ENCODE measurements around the gene ERGIC1.
"Not testable (repeated sequence)": the region's sequence is repeated elsewhere in the genome, so short reads cannot be mapped to it uniquely, and the experiment has no call there.

The ERGIC1 gene

GRCh38 chr5:172858990-172859811 lies 25.1 kb downstream of the ERGIC1 start:
- peak; percentile 92 for DNase-seq (ENCODE audit: low read depth)
- TF ChIP-seq CTCF (conservative IDR thresholded peaks at IDR 0.05; ENCODE audit: control insufficient read depth, insufficient read depth, low read depth, low read length) = no peak
- H3K4me3 ChIP-seq (ENCODE audit: control insufficient read depth, low read depth, low read length) = no peak overlapping the region

GRCh38 chr5:172859966-172860365 lies 25.9 kb downstream of the ERGIC1 start:
- no peak for TF ChIP-seq CTCF (conservative IDR thresholded peaks at IDR 0.05; ENCODE audit: control insufficient read depth, insufficient read depth, low read depth, low read length)
- no peak for DNase-seq (ENCODE audit: low read depth)
- H3K4me3 ChIP-seq (ENCODE audit: control insufficient read depth, low read depth, low read length) = no peak overlapping the region

- TF ChIP-seq CTCF (conservative IDR thresholded peaks at IDR 0.05; ENCODE audit: control insufficient read depth, insufficient read depth, low read depth, low read length) = no peak
- H3K4me3 ChIP-seq (ENCODE audit: control insufficient read depth, low read depth, low read length) = no peak overlapping the region
- DNase-seq (ENCODE audit: low read depth) = peak; percentile 92
Measured at GRCh38 chr5:172860520-172861443, 26.7 kb downstream of the ERGIC1 start.

GRCh38 chr5:172861461-172861860 lies 27.4 kb downstream of the ERGIC1 start:
- no peak overlapping the region for H3K4me3 ChIP-seq (ENCODE audit: control insufficient read depth, low read depth, low read length)
- no peak for DNase-seq (ENCODE audit: low read depth)
- no peak for TF ChIP-seq CTCF (conservative IDR thresholded peaks at IDR 0.05; ENCODE audit: control insufficient read depth, insufficient read depth, low read depth, low read length)

GRCh38 chr5:172862165-172862801 lies 28.2 kb downstream of the ERGIC1 start:
- no peak overlapping the region for H3K4me3 ChIP-seq (ENCODE audit: control insufficient read depth, low read depth, low read length)
- peak; percentile 37 for DNase-seq (ENCODE audit: low read depth)
- TF ChIP-seq CTCF (conservative IDR thresholded peaks at IDR 0.05; ENCODE audit: control insufficient read depth, insufficient read depth, low read depth, low read length) = no peak

GRCh38 chr5:172864171-172864570 lies 30.1 kb downstream of the ERGIC1 start:
- H3K4me3 ChIP-seq (ENCODE audit: control insufficient read depth, low read depth, low read length); DNase-seq (ENCODE audit: low read depth): not testable (repeated sequence)
